Fibroblast of lung (primary cell): ENCODE results near the gene IL6. TPM values are rescaled to one million over a fixed set of nuclear protein-coding genes. Genes with fewer than 3 reads are reported as not detected.

Source experiments
- DNase-seq, 2 donors: peaks; one replicate each; pipeline versions ENCODE4 v3.0.0 to v3.0.0-alpha.2; 2010; ENCODE audit warnings: low read depth in 2 of 2
- H2AFZ ChIP-seq: 2 replicates; pipeline ENCODE4 v1.5.1; 2012; ENCODE audit warnings: low read length, control low read depth, inconsistent platforms
- H3K27ac ChIP-seq: 2 replicates; pipeline ENCODE4 v1.5.1; 2011; ENCODE audit warnings: low read length, control low read depth; ENCODE audit not compliant: insufficient read depth
- H3K27me3 ChIP-seq: 2 replicates; pipeline ENCODE4 v1.5.1; 2011; ENCODE audit warnings: mild to moderate bottlenecking, low read length; ENCODE audit not compliant: control insufficient read depth, insufficient read depth
- H3K36me3 ChIP-seq: 2 replicates; pipeline ENCODE4 v1.5.1; 2011; ENCODE audit warnings: low read length; ENCODE audit not compliant: control insufficient read depth, insufficient read depth
- H3K4me1 ChIP-seq: 2 replicates; pipeline ENCODE4 v1.5.1; 2011; ENCODE audit warnings: low read length; ENCODE audit not compliant: control insufficient read depth, insufficient read depth; ENCODE audit errors: extremely low read depth
- H3K4me2 ChIP-seq: 2 replicates; pipeline ENCODE4 v1.5.1; 2011; ENCODE audit warnings: low read length, control low read depth; ENCODE audit not compliant: insufficient read depth; ENCODE audit errors: extremely low read depth
- H3K4me3 ChIP-seq, 4 experiments: fragments of 200-600 bp in 1 of 4; sonication (generic) in 1 of 4; replicated peaks in 1 of 4; 2 replicates each; pipeline ENCODE4 v1.5.1; 2011 to 2016; ENCODE audit warnings: low read length in 4 of 4, low read depth in 3 of 4, mild to moderate bottlenecking in 3 of 4, control low read depth in 2 of 4, inconsistent platforms in 1 of 4, mixed read lengths in 1 of 4; ENCODE audit not compliant: insufficient read depth in 1 of 4; ENCODE audit errors: control extremely low read depth in 1 of 4
- H3K79me2 ChIP-seq: 2 replicates; pipeline ENCODE4 v1.5.1; 2012; ENCODE audit warnings: mild to moderate bottlenecking, low read length, inconsistent platforms; ENCODE audit not compliant: control insufficient read depth, insufficient read depth
- H3K9ac ChIP-seq: 2 replicates; pipeline ENCODE4 v1.5.1; 2011; ENCODE audit warnings: mild to moderate bottlenecking, low read length, control low read depth; ENCODE audit not compliant: insufficient read depth
- H3K9me3 ChIP-seq: 2 replicates; pipeline ENCODE4 v1.5.1; 2012; ENCODE audit warnings: low read depth, low read length; ENCODE audit not compliant: control insufficient read depth, insufficient read depth
- H4K20me1 ChIP-seq: 2 replicates; pipeline ENCODE4 v1.5.1; 2011; ENCODE audit warnings: low read length; ENCODE audit not compliant: control insufficient read depth, insufficient read depth; ENCODE audit errors: extremely low read depth
- EZH2 ChIP-seq: IDR thresholded peaks from 2 replicates; pipeline ENCODE4 v1.5.1; 2012; ENCODE audit warnings: low read length, control low read depth, mild to moderate bottlenecking; ENCODE audit errors: missing control alignments
- polyA plus RNA-seq, 2 donors: library from polyadenylated mRNA; depleted of rRNA in 1 of 2; stranded (reverse) in 1 of 2; unstranded in 1 of 2; fragments of >200 nt; gene quantifications; 2 replicates each; pipeline ENCODE4 v1.2.1, GENCODE V29; 2011 to 2012; ENCODE audit warnings: missing spikeins in 1 of 2
- total RNA-seq: library from RNA; depleted of rRNA; stranded (reverse); fragments of >200 nt; gene quantifications from 2 replicates; pipeline ENCODE4 v1.2.1, GENCODE V29; 2014
- TF ChIP-seq, protein P1 (sequence below), 2 donors: IDR thresholded peaks in 1 of 2; conservative IDR thresholded peaks in 1 of 2; 1 replicate in 1 of 2; 2 replicates in 1 of 2; pipeline ENCODE4 v1.5.1; 2011 to 2012; ENCODE audit warnings: low read length in 2 of 2, control low read depth in 1 of 2, inconsistent platforms in 1 of 2, low read depth in 1 of 2, mild to moderate bottlenecking in 1 of 2

The IL6 gene
- total and polyA plus RNA-seq, 2 donors (not counting 1 experiment from before 2014, with no cell fraction given): 20.2 to 33.7 TPM

DNA sequence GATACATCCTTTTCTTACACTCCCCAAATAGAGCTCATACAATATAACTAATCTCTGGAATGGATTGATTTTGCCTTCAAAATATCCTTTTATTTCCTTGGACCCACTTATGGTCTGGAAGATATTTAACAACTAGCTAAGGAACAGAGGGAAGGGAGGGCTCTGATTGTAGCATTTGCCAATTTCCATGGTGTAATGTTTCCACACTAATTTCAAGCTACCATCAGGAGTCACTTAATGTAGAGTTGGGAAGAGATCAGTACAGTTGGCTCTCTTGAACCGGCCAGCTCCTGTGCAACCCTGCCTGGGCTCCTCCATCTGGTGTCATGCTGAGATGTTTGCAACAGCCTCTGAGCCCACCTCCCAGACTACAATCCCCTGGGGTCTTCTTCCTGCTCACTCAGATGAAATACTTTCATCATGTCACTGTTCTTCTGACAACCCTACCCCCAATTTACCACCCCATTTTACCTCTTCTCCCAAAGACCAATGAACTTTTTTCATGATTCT, 8.0 kb upstream of the IL6 start:
- DNase-seq: peak in 1 of 2 donors; percentile 45
- Histone ChIP-seq H3K9me3 (no peaks in the 10 kb centered on the region), H3K36me3 (no peaks in the 10 kb centered on the region), H3K4me1 (peaks cover 18% of the 10 kb centered on the region), H3K4me2 (no peak overlapping the region), H4K20me1 (no peaks in the 10 kb centered on the region), H3K9ac (peak overlapping the region; percentile 48), H3K27me3 (no peaks in the 10 kb centered on the region), H3K79me2 (no peaks in the 10 kb centered on the region), H2AFZ (no peak overlapping the region), H3K27ac (peak overlapping the region; percentile 78), H3K4me3 (no peak overlapping the region)
- no peak for TF ChIP-seq EZH2
- TF ChIP-seq, protein P1, sequence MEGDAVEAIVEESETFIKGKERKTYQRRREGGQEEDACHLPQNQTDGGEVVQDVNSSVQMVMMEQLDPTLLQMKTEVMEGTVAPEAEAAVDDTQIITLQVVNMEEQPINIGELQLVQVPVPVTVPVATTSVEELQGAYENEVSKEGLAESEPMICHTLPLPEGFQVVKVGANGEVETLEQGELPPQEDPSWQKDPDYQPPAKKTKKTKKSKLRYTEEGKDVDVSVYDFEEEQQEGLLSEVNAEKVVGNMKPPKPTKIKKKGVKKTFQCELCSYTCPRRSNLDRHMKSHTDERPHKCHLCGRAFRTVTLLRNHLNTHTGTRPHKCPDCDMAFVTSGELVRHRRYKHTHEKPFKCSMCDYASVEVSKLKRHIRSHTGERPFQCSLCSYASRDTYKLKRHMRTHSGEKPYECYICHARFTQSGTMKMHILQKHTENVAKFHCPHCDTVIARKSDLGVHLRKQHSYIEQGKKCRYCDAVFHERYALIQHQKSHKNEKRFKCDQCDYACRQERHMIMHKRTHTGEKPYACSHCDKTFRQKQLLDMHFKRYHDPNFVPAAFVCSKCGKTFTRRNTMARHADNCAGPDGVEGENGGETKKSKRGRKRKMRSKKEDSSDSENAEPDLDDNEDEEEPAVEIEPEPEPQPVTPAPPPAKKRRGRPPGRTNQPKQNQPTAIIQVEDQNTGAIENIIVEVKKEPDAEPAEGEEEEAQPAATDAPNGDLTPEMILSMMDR (conservative IDR thresholded peaks at IDR 0.05 in 1 of 2, IDR thresholded peaks at IDR 0.05 in 1 of 2; ENCODE audit: low read depth in 1 of 2, low read length in 2 of 2): no peak

DNA sequence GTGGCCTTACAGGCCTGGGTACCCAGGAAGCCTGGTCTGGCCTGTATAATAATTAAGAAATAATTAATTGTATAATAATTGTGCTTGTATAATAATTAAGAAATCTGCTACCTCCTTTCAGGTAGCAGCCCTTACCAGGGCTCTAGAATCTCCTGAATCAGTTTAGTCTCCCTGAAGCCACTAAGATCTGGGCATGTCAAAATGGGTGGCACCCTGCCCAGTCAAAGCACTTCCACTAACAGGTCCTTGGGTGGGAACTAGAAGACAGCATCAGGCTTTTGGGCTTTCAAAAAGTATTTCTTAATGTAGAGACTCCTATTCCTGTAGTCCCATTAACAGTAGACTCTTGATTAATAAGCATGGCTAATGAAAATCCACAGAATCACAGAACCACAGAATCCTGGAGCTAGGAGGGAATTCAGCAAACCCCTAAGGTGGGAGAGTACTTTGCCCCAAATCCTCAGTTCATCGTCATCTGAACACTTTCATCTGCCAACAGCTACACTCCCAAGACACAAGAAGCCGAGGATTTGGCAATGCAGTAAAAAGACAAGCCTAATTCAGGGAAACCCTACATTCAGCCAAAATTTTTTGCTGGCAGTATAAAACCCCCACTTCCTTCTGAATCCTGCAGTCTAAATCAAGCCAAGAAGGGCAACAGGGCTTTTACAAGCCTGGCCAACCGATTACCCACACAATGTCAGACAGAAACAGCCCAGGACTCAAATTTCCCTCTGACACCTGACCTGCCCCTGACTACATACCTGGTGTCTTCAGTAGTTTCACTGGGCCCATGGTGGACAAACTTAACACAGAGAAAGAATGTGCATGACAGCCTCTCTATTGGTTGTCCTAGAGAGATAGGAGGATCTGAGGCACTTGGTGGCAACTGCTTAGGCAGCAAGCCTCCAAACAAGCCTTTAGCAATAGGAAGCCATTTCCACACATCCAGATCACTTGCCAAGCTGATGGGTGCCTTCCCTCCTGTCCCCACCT, 5.9 kb upstream of the IL6 start:
- no peaks in the 10 kb centered on the region for H3K36me3 ChIP-seq
- H3K9me3 ChIP-seq: no peaks in the 10 kb centered on the region
- H3K4me1 ChIP-seq: peaks cover 22% of the 10 kb centered on the region
- H3K79me2 ChIP-seq: no peaks in the 10 kb centered on the region
- H3K9ac ChIP-seq: no peak overlapping the region
- H3K27ac ChIP-seq: no peak overlapping the region
- H3K4me2 ChIP-seq: no peak overlapping the region
- DNase-seq: peak in 1 of 2 donors; percentile 42
- no peaks in the 10 kb centered on the region for H4K20me1 ChIP-seq
- H3K27me3 ChIP-seq: no peaks in the 10 kb centered on the region
- H2AFZ ChIP-seq: no peak overlapping the region
- TF ChIP-seq, protein P1 (conservative IDR thresholded peaks at IDR 0.05 in 1 of 2, IDR thresholded peaks at IDR 0.05 in 1 of 2; ENCODE audit: low read depth in 1 of 2, low read length in 2 of 2): no peak
- TF ChIP-seq EZH2: no peak
- H3K4me3 ChIP-seq: no peak overlapping the region

DNA sequence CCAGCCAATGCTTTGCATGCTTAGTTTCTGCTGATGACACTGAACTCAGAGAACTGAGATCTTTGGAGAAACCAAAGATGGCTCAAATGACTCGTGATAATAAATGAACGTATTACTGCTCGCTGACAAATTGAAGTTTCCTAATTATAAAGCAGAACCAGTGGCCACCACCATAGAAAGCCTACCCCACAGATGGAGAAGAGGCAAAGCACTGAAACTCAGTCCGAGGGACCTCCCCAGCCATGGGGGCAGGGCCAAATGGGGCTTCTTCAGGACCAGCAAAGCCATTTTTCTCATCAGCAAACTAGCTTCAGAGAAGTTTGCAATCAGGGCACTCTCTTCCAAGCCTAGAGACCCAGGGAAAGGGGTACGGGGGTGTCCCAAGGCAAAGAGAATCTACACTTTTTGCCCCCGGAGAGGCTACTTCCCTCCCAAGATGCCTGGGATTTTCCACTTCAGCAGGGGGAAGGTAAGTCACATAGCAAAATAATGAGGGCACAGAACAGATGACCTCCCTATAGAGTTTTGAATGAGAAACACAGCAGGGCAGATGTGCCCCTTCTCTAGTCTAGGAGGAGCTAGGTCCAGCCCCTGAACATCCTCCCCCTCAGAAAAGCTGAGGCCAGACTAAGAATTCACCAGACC, 4.3 kb upstream of the IL6 start:
- Histone ChIP-seq H3K9me3 (no peaks in the 10 kb centered on the region), H3K27me3 (no peaks in the 10 kb centered on the region), H4K20me1 (no peaks in the 10 kb centered on the region), H3K4me1 (peaks cover 22% of the 10 kb centered on the region), H3K9ac (no peak overlapping the region), H3K79me2 (no peaks in the 10 kb centered on the region), H3K36me3 (no peaks in the 10 kb centered on the region), H3K4me2 (peak overlapping the region; percentile 32), H3K4me3 (no peak overlapping the region), H3K27ac (no peak overlapping the region), H2AFZ (no peak overlapping the region)
- no peak for TF ChIP-seq EZH2
- TF ChIP-seq, protein P1 (conservative IDR thresholded peaks at IDR 0.05 in 1 of 2, IDR thresholded peaks at IDR 0.05 in 1 of 2; ENCODE audit: low read depth in 1 of 2, low read length in 2 of 2): no peak
- DNase-seq: no peak
